SK-N-SH (cell line): ENCODE data around the gene JADE2. TPM values are rescaled to one million over a fixed set of nuclear protein-coding genes. Genes with fewer than 3 reads are reported as not detected.
A peak's percentile ranks its signal among the peaks of the same experiment; 100 is the strongest.

ENCODE experiments used
- CTCF ChIA-PET: fragments of 300-600, 350-600 bp; formaldehyde crosslinking; extraction: SDS; loops from one replicate; lab custom pipeline; 2021; lab: Yijun Ruan, JAX
- POLR2A ChIA-PET: fragments of 350-600 bp; sonication (Branson Sonifier 250); formaldehyde crosslinking; extraction: SDS; loops from one replicate; lab custom pipeline; 2020; ENCODE audit warnings: antibody characterized with exemption, inconsistent platforms; lab: Yijun Ruan, JAX
- DNase-seq: peaks from one replicate; pipeline ENCODE4 v3.0.0; 2012
- H2AFZ ChIP-seq: fragments of 200-600 bp; sonication (generic); 2 replicates; pipeline ENCODE4 v1.8.1; 2016; ENCODE audit warnings: antibody characterized with exemption, mild to moderate bottlenecking, low read depth
- H3F3A ChIP-seq: fragments of 200-600 bp; sonication (generic); replicated peaks from 2 replicates; pipeline ENCODE3; 2016; ENCODE audit warnings: antibody characterized with exemption, mild to moderate bottlenecking; ENCODE audit not compliant: insufficient read depth
- H3K27ac ChIP-seq, 2 experiments: fragments of 200-500 bp in 1 of 2; fragments of 200-600 bp in 1 of 2; sonication (Bioruptor generic) in 1 of 2; sonication (generic), shearing (Covaris generic) in 1 of 2; 2 replicates each; pipeline versions ENCODE4 v1.5.1 to v1.6.1; 2014 to 2016; ENCODE audit warnings: low read depth in 2 of 2, inconsistent platforms in 1 of 2, low read length in 1 of 2, mild to moderate bottlenecking in 1 of 2, mixed read lengths in 1 of 2
- H3K27me3 ChIP-seq: fragments of 200-600 bp; sonication (generic), shearing (Covaris generic); 2 replicates; pipeline ENCODE4 v1.6.1; 2016; ENCODE audit warnings: mixed run types; ENCODE audit not compliant: insufficient read depth
- H3K36me3 ChIP-seq, 2 experiments: fragments of 200-500 bp in 1 of 2; fragments of 200-600 bp in 1 of 2; sonication (Bioruptor generic) in 1 of 2; sonication (generic) in 1 of 2; replicated peaks in 1 of 2; 2 replicates each; pipeline versions ENCODE3 to v1.5.1; 2014 to 2016; ENCODE audit warnings: low read length in 1 of 2, mild to moderate bottlenecking in 1 of 2; ENCODE audit not compliant: insufficient read depth in 2 of 2, control insufficient read depth in 1 of 2
- H3K4me1 ChIP-seq, 2 experiments: fragments of 200-500 bp in 1 of 2; fragments of 200-600 bp in 1 of 2; sonication (Bioruptor generic) in 1 of 2; sonication (generic), shearing (Covaris generic) in 1 of 2; 2 replicates each; pipeline versions ENCODE4 v1.5.1 to v1.6.1; 2014 to 2016; ENCODE audit warnings: low read depth in 1 of 2, low read length in 1 of 2, mixed run types in 1 of 2; ENCODE audit not compliant: insufficient read depth in 2 of 2, control insufficient read depth in 1 of 2
- H3K4me2 ChIP-seq: fragments of 200-600 bp; sonication (generic), shearing (Covaris generic); 2 replicates; pipeline ENCODE4 v1.6.1; 2017; ENCODE audit warnings: mixed run types
- H3K4me3 ChIP-seq, 2 experiments: fragments of 200-500 bp in 1 of 2; fragments of 200-600 bp in 1 of 2; sonication (Bioruptor generic) in 1 of 2; sonication (generic), shearing (Covaris generic) in 1 of 2; 2 replicates each; pipeline versions ENCODE4 v1.5.1 to v1.8.1; 2014 to 2016; ENCODE audit warnings: low read depth in 2 of 2, inconsistent platforms in 1 of 2, low read length in 1 of 2, mild to moderate bottlenecking in 1 of 2, mixed read lengths in 1 of 2, moderate library complexity in 1 of 2
- H3K79me2 ChIP-seq: fragments of 200-600 bp; sonication (generic); 2 replicates; pipeline ENCODE4 v1.8.1; 2017; ENCODE audit warnings: mild to moderate bottlenecking; ENCODE audit not compliant: insufficient read depth
- H3K9ac ChIP-seq: fragments of 200-600 bp; sonication (generic); 2 replicates; pipeline ENCODE4 v1.6.1; 2017; ENCODE audit warnings: mixed run types
- H3K9me2 ChIP-seq: fragments of 200-600 bp; sonication (generic); 2 replicates; pipeline ENCODE4 v1.6.1; 2017; ENCODE audit warnings: mixed run types
- H3K9me3 ChIP-seq: fragments of 200-600 bp; sonication (generic); 2 replicates; pipeline ENCODE4 v1.6.1; 2017; ENCODE audit warnings: mixed run types, mild to moderate bottlenecking, moderate library complexity
- H4K20me1 ChIP-seq: fragments of 200-600 bp; sonication (generic); 2 replicates; pipeline ENCODE4 v1.6.1; 2017; ENCODE audit warnings: mild to moderate bottlenecking, mixed run types; ENCODE audit not compliant: insufficient read depth
- FOXJ3 ChIP-seq: sonication (generic); formaldehyde crosslinking; IDR thresholded peaks from 2 replicates; pipeline ENCODE4 v1.5.1; 2020; ENCODE audit warnings: mild to moderate bottlenecking, missing genetic modification reagents
- MAX ChIP-seq: IDR thresholded peaks from 2 replicates; pipeline ENCODE4 v1.4.0; 2012; ENCODE audit warnings: low read depth
- REST ChIP-seq: IDR thresholded peaks from 2 replicates; pipeline ENCODE4 v1.6.1; 2012; ENCODE audit warnings: mild to moderate bottlenecking, low read depth, low read length, moderate library complexity
- RFX5 ChIP-seq: IDR thresholded peaks from 2 replicates; pipeline ENCODE4 v1.6.1; 2012; ENCODE audit warnings: mild to moderate bottlenecking, improper control_type of control experiment, low read length
- RXRA ChIP-seq: IDR thresholded peaks from 2 replicates; pipeline ENCODE4 v1.4.0; 2012; ENCODE audit warnings: low read depth, mild to moderate bottlenecking, borderline replicate concordance
- SMC3 ChIP-seq: IDR thresholded peaks from 2 replicates; pipeline ENCODE4 v1.6.1; 2012; ENCODE audit warnings: low read depth, low read length, improper control_type of control experiment
- YY1 ChIP-seq: IDR thresholded peaks from 2 replicates; pipeline ENCODE4 v1.4.0; 2012; ENCODE audit warnings: low read depth, mild to moderate bottlenecking
- ZBTB33 ChIP-seq: IDR thresholded peaks from 2 replicates; pipeline ENCODE4 v1.4.0; 2012; ENCODE audit warnings: low read depth, borderline replicate concordance
- WGBS: methylation state at CpG from one replicate; pipeline ENCODE4 v1.1.6; 2017; ENCODE audit warnings: low lambda C conversion rate; 5-methylcytosine and 5-hydroxymethylcytosine counted together
- polyA plus RNA-seq, 3 experiments: library from polyadenylated mRNA; depleted of rRNA; stranded (reverse); fragments of >200 nt; gene quantifications; 2 replicates each; pipeline ENCODE4 v1.2.3, GENCODE V29; 2012

Gene JADE2
- polyA plus RNA-seq, 1 of the 3 experiments (the other 2 are of a cell fraction) = 25.7 TPM

- no peak overlapping the region for H3K4me2 ChIP-seq
- H3K9me3 ChIP-seq = no peaks in the 10 kb centered on the region
- TF ChIP-seq MAX (no peak), ZBTB33 (no peak), FOXJ3 (CRISPR knock-in tag) (no peak), RFX5 (no peak), SMC3 (no peak), RXRA (no peak)
- no peaks in the 10 kb centered on the region for H3K27me3 ChIP-seq
- H3K9me2 ChIP-seq = no peaks in the 10 kb centered on the region
- no peak overlapping the region for H3K9ac ChIP-seq
- no peaks in the 10 kb centered on the region; a peak in 2 of 4 replicates for H3K4me1 ChIP-seq
- peaks cover 39% of the 10 kb centered on the region for H4K20me1 ChIP-seq
- POLR2A ChIA-PET = interaction anchor here (1.0 kb wide), 1 partner anchor 17 kb away, joined by 3 read pairs; no protein-coding TSS in a partner anchor
- peaks cover 15% of the 10 kb centered on the region for H3K79me2 ChIP-seq
- no peak overlapping the region for H2AFZ ChIP-seq
- 97% methylated on average over 15 of the region's 15 CpGs for WGBS
- peaks cover 20 to 48% of the 10 kb centered on the region in 2 experiments for H3K36me3 ChIP-seq
- no peak overlapping the region for H3K4me3 ChIP-seq
- no peak overlapping the region for H3K27ac ChIP-seq
- H3F3A ChIP-seq = no peaks in the 10 kb centered on the region
- DNase-seq = no peak
- CTCF ChIA-PET = interaction anchor here (1.1 to 1.9 kb wide), 5 partner anchors 14 to 130 kb away, joined by 3 to 9 read pairs (median 5); partner anchors contain the start of gene CDKN2AIPNL
Measured at GRCh38 chr5:134540747-134541733, 15.6 kb downstream of the JADE2 start.

GRCh38 chr5:134541736-134542376, 16.4 kb downstream of the JADE2 start:
- POLR2A ChIA-PET = no interaction called here
- WGBS = 90% methylated on average over 3 of the region's 4 CpGs

More at GRCh38 chr5:134541736-134542376, 16.4 kb downstream of the JADE2 start:
- Histone ChIP-seq H3K36me3 (peaks cover 20 to 41% of the 10 kb centered on the region in 2 experiments), H3K27ac (no peak overlapping the region), H3F3A (no peaks in the 10 kb centered on the region), H4K20me1 (peaks cover 40% of the 10 kb centered on the region), H3K4me1 (peaks cover 0 to 2% of the 10 kb centered on the region in 2 experiments; a peak in 2 of 4 replicates), H2AFZ (no peak overlapping the region), H3K9ac (no peak overlapping the region), H3K79me2 (peaks cover 9% of the 10 kb centered on the region; the same call in 1 of the 2 replicates), H3K4me2 (no peak overlapping the region), H3K9me2 (no peaks in the 10 kb centered on the region), H3K4me3 (no peak overlapping the region), H3K9me3 (no peaks in the 10 kb centered on the region), H3K27me3 (no peaks in the 10 kb centered on the region)
- TF ChIP-seq REST (peak; percentile 96), YY1 (no peak)
- DNase-seq = no peak
- CTCF ChIA-PET = interaction anchor here (1.1 to 1.6 kb wide), 3 partner anchors 13 to 130 kb away, joined by 3 to 6 read pairs (median 5); partner anchors contain the start of gene CDKN2AIPNL
